GM19452 (cell line): Measurements from ENCODE around the gene TBC1D22B.
"Not testable (repeated sequence)": the region's sequence is repeated elsewhere in the genome, so short reads cannot be mapped to it uniquely, and the experiment has no call there.

Experiments
- ATAC-seq: cut with Tn5 transposase; IDR thresholded peaks from one replicate; pipeline ENCODE4 v1.9.1; 2021; ENCODE audit not compliant: unreplicated experiment

TBC1D22B gene

GRCh38 chr6:37303091-37303660, 45.6 kb downstream of the TBC1D22B start:
- no peak for ATAC-seq

DNA sequence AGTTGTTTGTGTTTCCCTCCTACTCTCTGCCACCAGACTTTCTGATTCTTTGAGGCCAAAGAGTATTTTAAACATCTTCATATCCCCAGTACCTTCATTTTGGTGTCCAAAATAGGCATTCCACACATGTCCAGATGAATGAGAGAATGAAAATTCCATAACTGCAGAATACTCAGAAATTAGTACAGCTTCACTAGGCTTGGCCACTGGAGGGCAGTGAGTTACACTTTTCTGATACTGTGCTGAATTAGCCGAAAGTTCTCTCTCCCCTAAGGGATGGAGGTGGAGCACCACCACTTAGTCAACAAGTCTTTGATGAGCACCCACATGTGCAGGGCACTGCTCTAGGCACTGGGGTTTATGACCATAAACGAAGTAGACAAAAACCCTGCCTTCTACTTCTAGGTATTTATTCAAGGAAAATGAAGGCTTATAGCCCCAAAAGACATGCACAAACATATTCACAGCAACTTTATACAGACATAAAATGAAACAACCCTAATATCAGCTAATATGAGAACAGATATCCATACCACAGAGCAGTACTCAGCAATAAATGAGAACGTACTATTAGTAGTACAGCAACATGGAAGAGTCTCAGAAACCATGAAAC, 46.4 kb downstream of the TBC1D22B start:
- no peak for ATAC-seq

GRCh38 chr6:37304766-37305165, 47.2 kb downstream of the TBC1D22B start:
- no peak for ATAC-seq

- no peak for ATAC-seq
Measured at GRCh38 chr6:37305841-37306425, 48.4 kb downstream of the TBC1D22B start.

DNA sequence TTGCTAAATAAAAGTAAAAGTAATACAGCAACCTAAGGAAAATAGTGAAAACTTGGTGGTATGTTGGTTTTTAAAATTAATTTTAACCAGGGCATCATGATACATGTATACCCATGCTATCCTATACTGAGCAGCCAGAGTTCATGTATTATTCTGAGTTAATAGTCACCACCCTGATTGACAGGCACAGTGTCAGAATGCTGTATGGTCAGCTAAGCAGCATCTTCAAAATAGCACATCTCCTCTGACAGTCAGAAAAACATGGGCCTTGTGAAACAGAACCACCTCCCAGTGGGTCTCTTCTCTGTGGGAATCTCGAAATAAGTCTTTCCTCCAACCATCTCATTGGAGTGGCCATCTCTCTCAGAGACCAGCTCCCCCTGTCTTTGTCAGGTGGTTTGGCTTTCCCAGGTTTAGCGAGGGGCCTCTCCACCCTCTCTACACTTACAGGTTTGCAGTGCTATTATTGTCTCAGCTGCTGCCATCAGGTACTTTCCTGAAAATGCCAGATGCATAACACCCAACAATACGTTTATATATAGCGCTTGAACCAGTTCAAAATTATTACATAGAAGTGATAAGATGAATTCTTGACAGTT, 49.2 kb downstream of the TBC1D22B start:
- ATAC-seq: no peak

- not testable (repeated sequence) for ATAC-seq
Measured at GRCh38 chr6:37307484-37307883, 49.9 kb downstream of the TBC1D22B start.

DNA sequence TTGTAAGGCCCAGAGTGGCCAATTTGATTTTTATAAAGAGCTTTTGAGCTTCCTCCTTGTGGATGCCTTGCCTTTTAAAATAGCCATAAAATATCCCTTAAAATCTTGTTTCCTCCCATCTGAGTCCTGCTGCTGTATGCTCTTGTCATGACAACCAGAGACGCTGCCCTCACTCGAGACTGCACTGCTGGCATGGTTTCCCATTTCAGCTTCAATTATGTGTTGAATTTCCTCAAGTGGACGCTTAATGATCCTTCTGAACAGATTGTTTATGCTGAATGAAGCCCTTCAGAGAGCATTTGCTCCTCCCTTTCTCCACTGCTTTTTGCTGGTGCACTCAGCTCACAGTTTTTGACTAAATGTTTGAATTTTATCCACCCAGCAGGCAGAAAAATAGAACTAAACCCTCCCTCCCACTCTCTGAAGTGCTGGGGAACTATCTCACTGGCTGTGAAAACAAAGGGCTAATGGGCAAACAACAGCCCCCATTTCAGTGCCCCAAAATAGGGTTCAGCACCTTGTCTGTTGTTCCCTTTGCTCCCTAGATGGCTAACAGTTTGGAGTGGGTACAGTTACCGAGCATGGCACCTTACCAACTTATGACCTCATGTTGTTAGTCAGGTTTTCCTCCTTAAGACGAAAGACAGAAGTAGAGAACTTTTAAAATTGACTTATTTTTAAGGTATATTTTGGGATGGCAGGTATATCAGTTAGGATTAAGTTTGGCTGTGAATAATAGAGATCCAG, 50.7 kb downstream of the TBC1D22B start:
- ATAC-seq: no peak

DNA sequence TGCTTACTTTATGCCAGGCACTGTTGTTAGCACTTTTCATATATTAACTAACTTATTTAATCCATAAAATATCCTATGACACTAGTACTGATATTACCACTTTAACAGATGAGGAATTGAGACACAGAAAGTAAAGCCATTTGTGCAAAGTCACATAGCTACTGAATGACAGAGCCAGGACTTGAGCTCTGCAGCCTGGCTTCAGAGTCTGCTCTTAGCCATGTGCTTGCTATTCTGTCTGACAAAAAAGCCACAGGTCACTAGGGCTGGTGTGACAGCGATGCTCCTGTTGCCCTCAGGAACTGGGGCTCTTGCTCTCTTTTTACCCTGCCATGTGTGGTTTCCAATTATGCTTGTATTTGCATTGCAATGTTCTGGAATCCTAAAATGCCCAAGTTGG, 51.5 kb downstream of the TBC1D22B start:
- no peak for ATAC-seq

- no peak for ATAC-seq
Measured at GRCh38 chr6:37309692-37310091, 52.1 kb downstream of the TBC1D22B start.

DNA sequence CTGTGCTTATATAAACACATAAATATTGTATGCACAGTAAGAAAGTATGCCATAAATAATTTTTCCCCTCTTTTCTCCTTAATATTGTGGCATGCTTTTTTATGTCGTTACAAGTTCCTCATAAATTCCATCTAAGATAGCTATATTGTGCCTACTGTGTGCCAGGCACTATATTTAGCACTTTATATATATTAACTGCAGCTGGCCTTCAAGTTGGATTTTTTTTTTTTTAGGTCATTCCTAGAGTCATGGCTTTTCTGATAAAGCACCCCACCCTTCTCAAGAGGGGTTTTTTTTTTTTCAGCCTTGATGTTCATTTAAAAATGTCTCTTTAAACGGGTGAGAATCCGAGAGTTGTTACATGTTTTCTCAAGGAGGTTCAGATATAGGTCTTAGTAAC, 53.4 kb downstream of the TBC1D22B start:
- no peak for ATAC-seq

DNA sequence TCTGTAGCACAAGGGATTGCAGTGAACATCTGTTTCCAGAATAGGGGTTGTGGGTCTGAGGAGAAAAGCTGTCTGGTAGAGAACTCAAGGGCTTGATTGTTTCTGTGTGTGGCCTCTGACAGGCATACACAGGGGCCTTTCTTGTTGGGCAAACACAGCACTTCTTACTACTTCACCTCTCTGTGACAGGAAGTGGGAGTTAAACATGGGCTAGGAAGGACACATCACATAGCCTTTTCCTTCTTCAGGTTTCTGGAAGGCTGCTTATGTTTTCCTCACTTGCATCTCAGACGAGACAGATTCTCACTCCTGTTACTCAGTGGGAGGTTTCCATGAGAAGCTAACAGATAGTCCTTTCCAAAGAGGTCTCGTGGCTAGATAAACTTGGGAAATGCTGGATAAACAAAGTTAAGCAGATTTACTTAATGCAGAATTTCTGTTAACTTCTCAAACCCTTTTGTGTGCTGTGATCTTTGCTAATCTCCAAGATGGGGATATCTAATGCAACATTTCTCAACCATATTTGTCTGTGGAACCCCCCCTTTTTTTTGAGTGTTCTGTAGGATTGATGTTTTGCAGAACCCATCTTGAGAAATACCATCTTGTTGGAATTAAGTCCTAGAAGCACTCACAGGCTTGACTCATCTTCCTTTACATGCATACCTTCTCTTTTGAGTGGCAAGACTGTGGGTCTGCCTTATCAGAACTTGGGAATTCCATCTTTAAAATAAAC, 54.3 kb downstream of the TBC1D22B start:
- ATAC-seq: no peak

GRCh38 chr6:37313723-37314486, 56.3 kb downstream of the TBC1D22B start:
- no peak for ATAC-seq

DNA sequence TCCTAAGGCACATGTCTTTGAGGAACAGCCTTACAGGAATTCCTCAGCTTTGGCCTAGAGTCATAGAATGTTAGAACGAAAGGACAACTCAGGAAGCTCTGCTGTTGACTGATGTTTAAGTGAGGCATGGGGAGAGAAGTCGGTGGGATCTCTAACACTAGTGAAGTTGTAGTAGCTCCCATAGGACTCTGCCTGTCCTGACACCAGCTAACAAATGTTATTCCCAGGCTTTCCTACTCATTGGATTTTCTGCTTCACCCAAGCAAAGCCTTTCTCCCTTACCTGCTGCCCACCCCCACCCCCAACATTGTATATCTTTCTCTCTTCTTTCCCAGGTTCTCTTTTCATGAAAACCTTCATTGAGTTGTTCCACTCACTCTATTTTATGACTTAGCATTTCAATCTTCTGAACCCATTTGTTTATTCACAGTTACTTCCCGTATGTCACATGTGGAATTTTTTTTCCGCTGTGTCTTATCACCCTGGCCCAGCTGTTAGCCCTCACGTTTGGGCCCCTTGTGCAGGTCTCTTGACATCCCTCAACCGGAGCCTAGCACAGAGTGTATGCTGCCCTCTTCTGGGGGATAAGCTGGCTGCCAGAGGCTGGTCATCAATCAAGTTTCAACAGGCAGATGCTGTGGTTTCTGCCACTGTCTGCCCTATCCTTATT, 57.0 kb downstream of the TBC1D22B start:
- ATAC-seq: no peak

GRCh38 chr6:37315157-37315515, 57.6 kb downstream of the TBC1D22B start:
- no peak for ATAC-seq

DNA sequence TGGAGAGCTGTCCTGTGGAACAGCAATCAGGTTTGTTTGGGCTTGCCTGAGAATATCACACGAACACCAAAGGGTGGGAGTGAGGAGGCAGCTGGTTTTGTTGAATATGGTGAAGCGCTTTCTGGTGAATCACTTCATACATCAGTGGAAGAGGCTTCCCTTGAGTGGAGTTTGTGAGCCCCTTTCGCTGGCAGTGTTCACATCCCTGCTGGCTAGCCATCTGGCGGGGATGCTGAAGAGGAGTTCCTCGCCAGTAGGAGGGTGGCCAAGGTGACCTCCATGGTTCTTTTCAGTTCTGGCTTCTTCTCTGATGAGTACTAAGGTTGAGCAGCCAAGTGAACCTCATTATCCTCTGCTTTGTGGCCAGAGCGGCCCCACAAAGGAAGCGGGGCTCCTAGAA, 58.5 kb downstream of the TBC1D22B start:
- no peak for ATAC-seq

GRCh38 chr6:37317312-37318038, 59.9 kb downstream of the TBC1D22B start:
- ATAC-seq: no peak

DNA sequence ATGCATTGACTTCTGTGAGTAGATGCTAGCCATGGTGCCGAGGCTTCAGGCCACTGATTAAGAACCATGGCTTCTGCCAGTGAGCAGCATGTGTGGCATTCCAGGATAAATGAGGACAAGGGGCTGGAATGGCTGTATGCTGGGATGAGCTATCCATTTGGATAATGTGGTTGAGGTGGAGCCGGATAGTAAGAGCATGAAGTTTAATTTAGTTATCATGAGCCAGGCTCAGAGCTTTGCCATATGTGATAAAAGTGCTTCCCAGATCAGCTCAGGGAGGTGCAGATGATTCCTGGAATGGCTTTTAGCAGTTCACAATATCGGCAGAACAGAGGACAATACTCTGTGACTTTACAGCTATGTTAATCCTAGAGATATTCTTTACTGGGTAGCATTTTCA, 61.6 kb downstream of the TBC1D22B start:
- ATAC-seq: no peak

GRCh38 chr6:37319856-37320480, 62.4 kb downstream of the TBC1D22B start:
- no peak for ATAC-seq

GRCh38 chr6:37320646-37321045, 63.1 kb downstream of the TBC1D22B start:
- no peak for ATAC-seq
